ENCODE data around the gene MEIOC. TPM values are rescaled to one million over a fixed set of nuclear protein-coding genes. Genes with fewer than 3 reads are reported as not detected.

MEIOC gene
- total RNA-seq (2021), result not detected in 2 replicates
- percentile 9 among the genes with signal in this experiment for Bru-seq, nascent RNA
- BruChase-seq, experiment 1, labeled RNA remaining after a 2-hour chase, result percentile 8 among the genes with signal in this experiment
- not detected for BruChase-seq, experiment 2, labeled RNA remaining after a 6-hour chase
- long read RNA-seq, partial matches to known transcripts, result 0 of 1 reads
- long read RNA-seq, other reads (novel, unspliced or antisense), result 1 of 1 reads

DNA sequence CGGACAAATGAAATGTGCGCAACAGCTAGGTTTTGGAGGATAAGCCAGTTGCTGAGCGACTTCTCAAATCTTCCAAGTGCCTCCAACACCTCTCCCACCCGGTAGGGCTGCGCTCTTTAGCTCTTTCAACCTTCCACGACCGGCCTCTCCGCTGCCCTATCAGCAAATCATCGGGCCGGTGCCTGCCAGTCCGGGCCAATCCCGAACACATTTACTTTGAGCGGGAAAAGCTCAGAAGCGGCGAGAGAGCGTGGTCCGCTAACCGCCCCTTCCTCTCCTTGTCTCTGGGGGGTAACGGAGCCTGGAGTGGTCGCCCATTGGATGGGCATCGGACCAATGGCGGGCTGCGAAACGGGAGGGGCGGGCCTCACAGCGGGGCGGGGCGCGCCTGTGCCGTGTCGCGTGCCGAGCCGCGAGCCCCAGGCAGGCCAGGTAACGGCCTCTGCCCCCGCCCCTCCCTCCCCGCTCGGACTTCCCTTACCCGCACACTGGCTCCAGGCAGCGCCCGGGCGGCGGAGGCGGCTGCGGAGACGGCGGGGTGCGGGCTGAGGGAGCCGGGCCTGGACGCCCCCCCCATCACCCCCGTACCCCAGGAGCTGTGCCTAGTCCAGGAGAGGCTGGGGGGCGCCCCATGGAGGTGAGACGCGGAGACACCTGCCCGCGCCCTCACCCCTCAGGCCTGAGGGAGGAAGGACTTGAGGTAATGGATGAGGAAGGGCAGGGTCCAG, at the start of gene MEIOC:
Gene MEIOC (plus strand): TSS at position 486 of the 728 bp plus-strand sequence. CDS start 146 bp downstream, at position 632.
- H3K9me2 ChIP-seq (ENCODE audit: insufficient read depth), result no peaks in the 10 kb centered on the region
- no peak within 1 kb of the TSS for H3K4me3 ChIP-seq
- ChIA-PET POLR2A (ENCODE audit: unreplicated experiment) (interaction anchor here (0.5 kb wide), 1 partner anchor 26 kb away, joined by 23 read pairs; no protein-coding TSS in a partner anchor), CTCF (no interaction called here)
- no peaks in the 10 kb centered on the region for H3K79me2 ChIP-seq (ENCODE audit: low read depth)
- H3K4me2 ChIP-seq, result peak within 1 kb of the TSS; percentile 40
- no peaks in the 10 kb centered on the region for H3K9me3 ChIP-seq (ENCODE audit: insufficient read depth, low read depth)
- no peaks in the 10 kb centered on the region for H4K20me1 ChIP-seq (ENCODE audit: insufficient read depth)
- BruUV-seq (replicated peaks), result no TSS peak
- H3K27me3 ChIP-seq (ENCODE audit: insufficient read depth, low read depth), result no peaks in the 10 kb centered on the region
- no peak within 1 kb of the TSS for H3K27ac ChIP-seq
- no peaks in the 10 kb centered on the region for H3K36me3 ChIP-seq (ENCODE audit: low read depth)
- 0 out of 2 replicates have a peak within 1 kb of the TSS, but pooled peaks have one; percentile 33 for H2AFZ ChIP-seq
- TF ChIP-seq, protein P1, sequence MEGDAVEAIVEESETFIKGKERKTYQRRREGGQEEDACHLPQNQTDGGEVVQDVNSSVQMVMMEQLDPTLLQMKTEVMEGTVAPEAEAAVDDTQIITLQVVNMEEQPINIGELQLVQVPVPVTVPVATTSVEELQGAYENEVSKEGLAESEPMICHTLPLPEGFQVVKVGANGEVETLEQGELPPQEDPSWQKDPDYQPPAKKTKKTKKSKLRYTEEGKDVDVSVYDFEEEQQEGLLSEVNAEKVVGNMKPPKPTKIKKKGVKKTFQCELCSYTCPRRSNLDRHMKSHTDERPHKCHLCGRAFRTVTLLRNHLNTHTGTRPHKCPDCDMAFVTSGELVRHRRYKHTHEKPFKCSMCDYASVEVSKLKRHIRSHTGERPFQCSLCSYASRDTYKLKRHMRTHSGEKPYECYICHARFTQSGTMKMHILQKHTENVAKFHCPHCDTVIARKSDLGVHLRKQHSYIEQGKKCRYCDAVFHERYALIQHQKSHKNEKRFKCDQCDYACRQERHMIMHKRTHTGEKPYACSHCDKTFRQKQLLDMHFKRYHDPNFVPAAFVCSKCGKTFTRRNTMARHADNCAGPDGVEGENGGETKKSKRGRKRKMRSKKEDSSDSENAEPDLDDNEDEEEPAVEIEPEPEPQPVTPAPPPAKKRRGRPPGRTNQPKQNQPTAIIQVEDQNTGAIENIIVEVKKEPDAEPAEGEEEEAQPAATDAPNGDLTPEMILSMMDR (conservative IDR thresholded peaks at IDR 0.05), result no peak
- no peak for TF ChIP-seq EZH2 (IDR thresholded peaks at IDR 0.05; ENCODE audit: low read depth)
- DNase-seq, result no peak
- intact Hi-C loops (cut with micrococcal nuclease; ENCODE audit: unreplicated experiment), result no loop called here
- peaks cover 4% of the 10 kb centered on the region; the same call in 1 of the 2 replicates for H3F3A ChIP-seq (ENCODE audit: insufficient read depth, low read depth)
- H3K4me1 ChIP-seq (replicated peaks; ENCODE audit: insufficient read depth), result no peaks in the 10 kb centered on the region

DNA sequence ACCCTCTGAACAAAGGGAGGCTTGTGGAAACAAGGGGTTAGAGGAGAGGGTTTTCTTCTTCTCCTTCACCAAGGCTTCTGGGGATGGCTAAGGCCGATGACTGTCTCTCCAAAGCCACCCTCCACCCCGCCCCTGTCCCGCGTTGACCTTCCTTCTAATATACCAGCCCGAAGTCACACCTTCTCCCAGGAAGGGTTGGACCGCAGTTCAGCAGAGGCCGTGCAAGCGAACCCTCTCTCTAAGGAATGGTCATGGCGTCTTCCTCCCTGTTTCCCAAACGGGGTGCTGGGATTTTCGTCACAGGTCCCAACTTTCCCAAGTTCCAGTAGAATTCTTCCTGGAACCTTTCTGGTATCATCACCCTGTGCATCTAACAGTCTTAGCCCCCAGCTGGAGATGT, 49.6 kb upstream of the MEIOC start:
- BruUV-seq (replicated peaks), result no TSS peak
- no peaks in the 10 kb centered on the region for H3F3A ChIP-seq (ENCODE audit: insufficient read depth, low read depth)
- POLR2A ChIA-PET (ENCODE audit: unreplicated experiment), result no interaction called here
- CTCF ChIA-PET, result no interaction called here
- no peaks in the 10 kb centered on the region for H3K27me3 ChIP-seq (ENCODE audit: insufficient read depth, low read depth)
- no peak overlapping the region for H3K27ac ChIP-seq
- H3K79me2 ChIP-seq (ENCODE audit: low read depth), result no peaks in the 10 kb centered on the region
- no peaks in the 10 kb centered on the region for H3K36me3 ChIP-seq (ENCODE audit: low read depth)
- H3K4me1 ChIP-seq (replicated peaks; ENCODE audit: insufficient read depth), result no peaks in the 10 kb centered on the region
- TF ChIP-seq, protein P1 (conservative IDR thresholded peaks at IDR 0.05), result no peak
- TF ChIP-seq EZH2 (IDR thresholded peaks at IDR 0.05; ENCODE audit: low read depth), result no peak
- no peak overlapping the region for H3K4me3 ChIP-seq
- no peaks in the 10 kb centered on the region for H3K9me3 ChIP-seq (ENCODE audit: insufficient read depth, low read depth)
- H4K20me1 ChIP-seq (ENCODE audit: insufficient read depth), result no peaks in the 10 kb centered on the region
- no peaks in the 10 kb centered on the region for H3K9me2 ChIP-seq (ENCODE audit: insufficient read depth)
- DNase-seq, result no peak
- H2AFZ ChIP-seq, result no peak overlapping the region
- intact Hi-C loops (cut with micrococcal nuclease; ENCODE audit: unreplicated experiment), result no loop called here
- H3K4me2 ChIP-seq, result no peak overlapping the region

DNA sequence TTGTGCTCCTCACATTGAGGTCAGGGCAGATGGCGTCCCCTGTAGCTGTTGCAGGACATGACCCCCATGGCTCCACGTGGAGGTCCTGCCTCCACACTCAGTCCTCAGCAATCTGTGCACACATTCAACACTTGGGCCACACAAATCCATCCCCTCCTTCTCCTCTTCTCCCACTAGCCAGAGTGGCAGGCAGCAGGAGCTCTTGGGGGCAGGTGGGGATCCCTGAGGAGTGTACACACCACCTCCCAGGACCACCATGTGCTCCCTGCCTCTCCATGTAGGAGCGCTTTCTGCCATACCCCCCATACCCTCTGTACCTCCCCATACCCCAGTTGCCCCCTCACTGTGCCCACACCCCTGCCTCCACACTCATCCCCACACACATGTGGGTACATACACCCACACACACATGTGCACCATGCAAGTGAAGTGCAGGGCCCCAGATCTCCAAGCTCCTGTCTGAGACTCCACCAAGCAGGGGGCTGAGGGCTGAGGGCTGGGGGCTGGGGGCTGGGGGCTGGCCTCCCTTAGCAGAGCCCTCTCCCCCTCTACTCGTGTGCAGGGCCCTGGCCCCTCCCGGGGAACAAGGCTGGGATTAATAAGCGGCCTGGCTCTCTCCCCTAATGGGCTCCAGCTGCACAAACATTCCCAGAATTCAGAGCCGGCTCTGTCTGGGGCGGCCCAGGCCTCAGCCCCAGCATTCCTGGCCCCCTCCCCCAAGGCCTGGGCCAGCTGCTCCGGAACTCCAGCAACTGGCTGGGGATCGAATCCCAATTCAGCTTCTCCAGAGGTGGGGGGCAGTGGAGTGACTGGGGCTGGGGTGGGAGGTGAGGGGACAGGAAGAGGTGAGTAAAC, 48.2 kb upstream of the MEIOC start:
- no peaks in the 10 kb centered on the region for H3F3A ChIP-seq (ENCODE audit: insufficient read depth, low read depth)
- H3K4me3 ChIP-seq, result no peak overlapping the region
- H3K9me3 ChIP-seq (ENCODE audit: insufficient read depth, low read depth), result no peaks in the 10 kb centered on the region
- intact Hi-C loops (cut with micrococcal nuclease; ENCODE audit: unreplicated experiment), result no loop called here
- no peak for DNase-seq
- no peaks in the 10 kb centered on the region for H3K9me2 ChIP-seq (ENCODE audit: insufficient read depth)
- no peak for TF ChIP-seq EZH2 (IDR thresholded peaks at IDR 0.05; ENCODE audit: low read depth)
- TF ChIP-seq, protein P1 (conservative IDR thresholded peaks at IDR 0.05), result no peak
- H3K79me2 ChIP-seq (ENCODE audit: low read depth), result no peaks in the 10 kb centered on the region
- no peaks in the 10 kb centered on the region for H3K36me3 ChIP-seq (ENCODE audit: low read depth)
- CTCF ChIA-PET, result interaction anchor here (0.7 kb wide), 1 partner anchor 280 kb away, joined by 4 read pairs; no protein-coding TSS in a partner anchor
- POLR2A ChIA-PET (ENCODE audit: unreplicated experiment), result no interaction called here
- H3K4me2 ChIP-seq, result no peak overlapping the region
- no peak overlapping the region for H3K27ac ChIP-seq
- no peak overlapping the region for H2AFZ ChIP-seq
- H3K27me3 ChIP-seq (ENCODE audit: insufficient read depth, low read depth), result no peaks in the 10 kb centered on the region
- no peaks in the 10 kb centered on the region for H3K4me1 ChIP-seq (replicated peaks; ENCODE audit: insufficient read depth)
- no peaks in the 10 kb centered on the region for H4K20me1 ChIP-seq (ENCODE audit: insufficient read depth)
- no TSS peak for BruUV-seq (replicated peaks)

Measured in PC-9 (cell line).